Uterus (tissue), 2 donors: ENCODE data around the gene FOCAD.
"Not testable (repeated sequence)": the region's sequence is repeated elsewhere in the genome, so short reads cannot be mapped to it uniquely, and the experiment has no call there.

Experiments
- POLR2A ChIP-seq, 2 donors: fragments of 450-650 bp; IDR thresholded peaks; one replicate each; pipeline ENCODE4 v1.6.1; 2016; ENCODE audit warnings: antibody characterized with exemption in 2 of 2, mild to moderate bottlenecking in 1 of 2, moderate library complexity in 1 of 2
- TF ChIP-seq, protein P1 (sequence below), 4 experiments: fragments of 200-600 bp in 2 of 4; fragments of 450-650 bp in 2 of 4; sonication (generic) in 2 of 4; IDR thresholded peaks; one replicate each; pipeline ENCODE4 v1.5.1; 2016 to 2019; ENCODE audit warnings: antibody characterized with exemption in 4 of 4, mild to moderate bottlenecking in 2 of 4, moderate library complexity in 1 of 4

- TF ChIP-seq, protein P1, sequence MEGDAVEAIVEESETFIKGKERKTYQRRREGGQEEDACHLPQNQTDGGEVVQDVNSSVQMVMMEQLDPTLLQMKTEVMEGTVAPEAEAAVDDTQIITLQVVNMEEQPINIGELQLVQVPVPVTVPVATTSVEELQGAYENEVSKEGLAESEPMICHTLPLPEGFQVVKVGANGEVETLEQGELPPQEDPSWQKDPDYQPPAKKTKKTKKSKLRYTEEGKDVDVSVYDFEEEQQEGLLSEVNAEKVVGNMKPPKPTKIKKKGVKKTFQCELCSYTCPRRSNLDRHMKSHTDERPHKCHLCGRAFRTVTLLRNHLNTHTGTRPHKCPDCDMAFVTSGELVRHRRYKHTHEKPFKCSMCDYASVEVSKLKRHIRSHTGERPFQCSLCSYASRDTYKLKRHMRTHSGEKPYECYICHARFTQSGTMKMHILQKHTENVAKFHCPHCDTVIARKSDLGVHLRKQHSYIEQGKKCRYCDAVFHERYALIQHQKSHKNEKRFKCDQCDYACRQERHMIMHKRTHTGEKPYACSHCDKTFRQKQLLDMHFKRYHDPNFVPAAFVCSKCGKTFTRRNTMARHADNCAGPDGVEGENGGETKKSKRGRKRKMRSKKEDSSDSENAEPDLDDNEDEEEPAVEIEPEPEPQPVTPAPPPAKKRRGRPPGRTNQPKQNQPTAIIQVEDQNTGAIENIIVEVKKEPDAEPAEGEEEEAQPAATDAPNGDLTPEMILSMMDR (IDR thresholded peaks at IDR 0.05), result not testable (repeated sequence)
- TF ChIP-seq POLR2A (IDR thresholded peaks at IDR 0.05), result not testable (repeated sequence)
These were observed 289.3 kb downstream of the FOCAD start for GRCh38 chr9:20973246-20973947.
